ENCODE measurements around the gene GDF7. TPM values are rescaled to one million over a fixed set of nuclear protein-coding genes. Genes with fewer than 3 reads are reported as not detected.

GDF7 gene
- total and polyA plus RNA-seq, 7 experiments from 2014 or later = 0.01 to 0.20 (median 0.05) TPM; not detected in 2

- Mint-ChIP-seq H3K9me3 (peaks cover 0 to 3% (median 0%) of the 10 kb centered on the region in 11 donors), H3K27me3 (no peaks in the 10 kb centered on the region), H3K4me3 (peak overlapping the region in 1 of 10 donors; percentile 51), H3K27ac (peak overlapping the region in 3 of 9 donors; percentile 15 to 98 (median 89)), H3K36me3 (peaks cover 0 to 15% (median 3%) of the 10 kb centered on the region in 5 donors), H3K4me1 (peaks cover 22 to 45% (median 42%) of the 10 kb centered on the region in 7 donors)
- no peaks in the 10 kb centered on the region for H3K27me3 ChIP-seq (ENCODE audit: control insufficient read depth in 2 of 2, insufficient read depth in 2 of 2, low read length in 2 of 2)
- H3K4me3 ChIP-seq (ENCODE audit: low read length) = no peak overlapping the region
- no peak for DNase-seq
- H3K9me3 ChIP-seq (ENCODE audit: control insufficient read depth in 2 of 3, low read length in 3 of 3) = no peaks in the 10 kb centered on the region
- ChIA-PET POLR2A (interaction anchor here (1.6 kb wide), 2 partner anchors 175 to 202 kb away, joined by 3 to 10 read pairs; partner anchors contain the start of genes LDAH and RHOB), CTCF (interaction anchor here (0.6 to 4.3 kb wide), 4 partner anchors 13 to 302 kb away, joined by 3 to 37 read pairs (median 4); no protein-coding TSS in a partner anchor)
- peaks cover 0 to 16% (median 0%) of the 10 kb centered on the region in 3 experiments for H3K36me3 ChIP-seq (ENCODE audit: control insufficient read depth in 2 of 3, insufficient read depth in 3 of 3, low read length in 3 of 3)
- H3K27ac ChIP-seq (ENCODE audit: low read depth, low read length) = no peak overlapping the region
- peaks cover 16 to 20% of the 10 kb centered on the region in 2 donors for H3K4me1 ChIP-seq (ENCODE audit: control insufficient read depth in 2 of 2, insufficient read depth in 2 of 2, low read length in 2 of 2)
- intact Hi-C loops (cut with micrococcal nuclease) = no loop called here
- no peak for ATAC-seq
Measured at GRCh38 chr2:20648206-20648605, 18.7 kb upstream of the GDF7 start.

GRCh38 chr2:20648831-20649230 is 18.1 kb upstream of the GDF7 start:
- Histone ChIP-seq H3K4me1 (ENCODE audit: control insufficient read depth in 2 of 2, insufficient read depth in 2 of 2, low read length in 2 of 2) (peaks cover 16 to 20% of the 10 kb centered on the region in 2 donors), H3K27ac (ENCODE audit: low read depth, low read length) (no peak overlapping the region), H3K9me3 (ENCODE audit: control insufficient read depth in 2 of 3, low read length in 3 of 3) (no peaks in the 10 kb centered on the region), H3K4me3 (ENCODE audit: low read length) (no peak overlapping the region), H3K27me3 (ENCODE audit: control insufficient read depth in 2 of 2, insufficient read depth in 2 of 2, low read length in 2 of 2) (no peaks in the 10 kb centered on the region), H3K36me3 (ENCODE audit: control insufficient read depth in 2 of 3, insufficient read depth in 3 of 3, low read length in 3 of 3) (peaks cover 0 to 15% (median 0%) of the 10 kb centered on the region in 3 experiments)
- POLR2A ChIA-PET = interaction anchor here (1.6 kb wide), 2 partner anchors 174 to 202 kb away, joined by 3 to 10 read pairs; partner anchors contain the start of genes LDAH and RHOB
- CTCF ChIA-PET = interaction anchor here (0.7 to 4.3 kb wide), 2 partner anchors 13 to 302 kb away, joined by 3 to 37 read pairs; no protein-coding TSS in a partner anchor
- peaks cover 0 to 3% (median 0%) of the 10 kb centered on the region in 11 donors for H3K9me3 Mint-ChIP-seq
- H3K36me3 Mint-ChIP-seq = peaks cover 0 to 12% (median 2%) of the 10 kb centered on the region in 5 donors
- no peaks in the 10 kb centered on the region for H3K27me3 Mint-ChIP-seq
- peak overlapping the region in 6 of 9 donors; percentile 54 to 98 (median 70) for H3K27ac Mint-ChIP-seq
- DNase-seq (no peak), ATAC-seq (no peak)
- peak overlapping the region in 7 of 10 donors; percentile 1 to 90 (median 86) for H3K4me3 Mint-ChIP-seq
- intact Hi-C loops (cut with micrococcal nuclease) = no loop called here
- peaks cover 22 to 44% (median 39%) of the 10 kb centered on the region in 7 donors for H3K4me1 Mint-ChIP-seq

GRCh38 chr2:20649576-20649975 is 17.4 kb upstream of the GDF7 start:
- intact Hi-C loops (cut with micrococcal nuclease) = no loop called here
- ChIA-PET CTCF (interaction anchor here (4.3 kb wide), 1 partner anchor 12 kb away, joined by 37 read pairs; no protein-coding TSS in a partner anchor), POLR2A (interaction anchor here (1.6 to 2.5 kb wide), 2 partner anchors 174 to 203 kb away, joined by 10 to 18 read pairs; partner anchors contain the start of genes LDAH and RHOB)
- H3K27me3 ChIP-seq (ENCODE audit: control insufficient read depth in 2 of 2, insufficient read depth in 2 of 2, low read length in 2 of 2) = no peaks in the 10 kb centered on the region
- Mint-ChIP-seq H3K9me3 (peaks cover 0 to 3% (median 0%) of the 10 kb centered on the region in 11 donors), H3K27me3 (peaks cover 0 to 2% (median 0%) of the 10 kb centered on the region in 5 donors), H3K4me3 (peak overlapping the region; percentile 86 to 95 (median 89)), H3K27ac (peak overlapping the region in 8 of 9 donors; percentile 7 to 98 (median 90)), H3K4me1 (peaks cover 22 to 44% (median 39%) of the 10 kb centered on the region in 7 donors), H3K36me3 (peaks cover 0 to 6% (median 0%) of the 10 kb centered on the region in 5 donors)
- DNase-seq (no peak), ATAC-seq (no peak)
- no peak overlapping the region for H3K27ac ChIP-seq (ENCODE audit: low read depth, low read length)
- no peaks in the 10 kb centered on the region for H3K9me3 ChIP-seq (ENCODE audit: control insufficient read depth in 2 of 3, low read length in 3 of 3)
- H3K4me1 ChIP-seq (ENCODE audit: control insufficient read depth in 2 of 2, insufficient read depth in 2 of 2, low read length in 2 of 2) = peaks cover 16 to 20% of the 10 kb centered on the region in 2 donors
- H3K4me3 ChIP-seq (ENCODE audit: low read length) = no peak overlapping the region
- peaks cover 0 to 7% (median 0%) of the 10 kb centered on the region in 3 experiments for H3K36me3 ChIP-seq (ENCODE audit: control insufficient read depth in 2 of 3, insufficient read depth in 3 of 3, low read length in 3 of 3)

GRCh38 chr2:20649976-20650375 is 17.0 kb upstream of the GDF7 start:
- ATAC-seq (no peak), DNase-seq (no peak)
- peaks cover 0 to 3% (median 0%) of the 10 kb centered on the region in 11 donors for H3K9me3 Mint-ChIP-seq
- Histone ChIP-seq H3K36me3 (ENCODE audit: control insufficient read depth in 2 of 3, insufficient read depth in 3 of 3, low read length in 3 of 3) (peaks cover 0 to 5% (median 0%) of the 10 kb centered on the region in 3 experiments), H3K9me3 (ENCODE audit: control insufficient read depth in 2 of 3, low read length in 3 of 3) (no peaks in the 10 kb centered on the region), H3K27ac (ENCODE audit: low read depth, low read length) (peak overlapping the region; percentile 86), H3K4me1 (ENCODE audit: control insufficient read depth in 2 of 2, insufficient read depth in 2 of 2, low read length in 2 of 2) (peaks cover 16 to 20% of the 10 kb centered on the region in 2 donors), H3K27me3 (ENCODE audit: control insufficient read depth in 2 of 2, insufficient read depth in 2 of 2, low read length in 2 of 2) (no peaks in the 10 kb centered on the region), H3K4me3 (ENCODE audit: low read length) (peak overlapping the region; percentile 80)
- intact Hi-C loops (cut with micrococcal nuclease) = loop anchor here (1.0 to 10.0 kb wide), 9 partner anchors 17 to 1303 kb away; partner anchors contain the start of genes GDF7 (in 1 of the 2) and TTC32 (in 1 of the 2)
- CTCF ChIA-PET = interaction anchor here (1.1 to 4.3 kb wide), 5 partner anchors 11 to 239 kb away, joined by 3 to 37 read pairs (median 9); no protein-coding TSS in a partner anchor
- H3K36me3 Mint-ChIP-seq = peaks cover 0 to 2% (median 0%) of the 10 kb centered on the region in 5 donors
- H3K27me3 Mint-ChIP-seq = peaks cover 0 to 4% (median 0%) of the 10 kb centered on the region in 5 donors
- H3K4me1 Mint-ChIP-seq = peaks cover 22 to 42% (median 39%) of the 10 kb centered on the region in 7 donors
- peak overlapping the region in 8 of 9 donors; percentile 61 to 98 (median 91) for H3K27ac Mint-ChIP-seq
- peak overlapping the region; percentile 86 to 95 (median 89) for H3K4me3 Mint-ChIP-seq
- POLR2A ChIA-PET = interaction anchor here (0.7 to 3.1 kb wide), 3 partner anchors 173 to 239 kb away, joined by 3 to 41 read pairs (median 18); partner anchors contain the start of genes LDAH and RHOB

GRCh38 chr2:20650393-20650876 is 16.5 kb upstream of the GDF7 start:
- H3K27me3 Mint-ChIP-seq = peaks cover 0 to 9% (median 0%) of the 10 kb centered on the region in 5 donors
- peak; percentile 7 for ATAC-seq
- peak overlapping the region; percentile 57 to 98 (median 90) for H3K27ac Mint-ChIP-seq
- Histone ChIP-seq H3K4me3 (ENCODE audit: low read length) (peak overlapping the region; percentile 80), H3K27ac (ENCODE audit: low read depth, low read length) (peak overlapping the region; percentile 86), H3K4me1 (ENCODE audit: control insufficient read depth in 2 of 2, insufficient read depth in 2 of 2, low read length in 2 of 2) (peaks cover 16 to 20% of the 10 kb centered on the region in 2 donors), H3K9me3 (ENCODE audit: control insufficient read depth in 2 of 3, low read length in 3 of 3) (no peaks in the 10 kb centered on the region), H3K36me3 (ENCODE audit: control insufficient read depth in 2 of 3, insufficient read depth in 3 of 3, low read length in 3 of 3) (peaks cover 0 to 5% (median 0%) of the 10 kb centered on the region in 3 experiments), H3K27me3 (ENCODE audit: control insufficient read depth in 2 of 2, insufficient read depth in 2 of 2, low read length in 2 of 2) (no peaks in the 10 kb centered on the region)
- DNase-seq = peak in 7 of 9 donors; percentile 21 to 51 (median 42)
- H3K36me3 Mint-ChIP-seq = peaks cover 0 to 2% (median 0%) of the 10 kb centered on the region in 5 donors
- peak overlapping the region; percentile 86 to 95 (median 89) for H3K4me3 Mint-ChIP-seq
- intact Hi-C loops (cut with micrococcal nuclease) = loop anchor here (1.0 to 10.0 kb wide), 9 partner anchors 16 to 1303 kb away; partner anchors contain the start of genes GDF7 (in 1 of the 2) and TTC32 (in 1 of the 2)
- H3K9me3 Mint-ChIP-seq = peaks cover 0 to 3% (median 0%) of the 10 kb centered on the region in 11 donors
- peaks cover 22 to 42% (median 39%) of the 10 kb centered on the region in 7 donors for H3K4me1 Mint-ChIP-seq
- POLR2A ChIA-PET = interaction anchor here (0.7 to 3.1 kb wide), 8 partner anchors 8 to 1290 kb away, joined by 3 to 41 read pairs (median 6); partner anchors contain the start of genes LDAH and RHOB
- CTCF ChIA-PET = interaction anchor here (1.0 to 4.3 kb wide), 10 partner anchors 11 to 301 kb away, joined by 3 to 37 read pairs (median 6); partner anchors contain the start of gene RHOB
